Transverse colon (tissue), 4 donors: Measurements from ENCODE around the gene ABCC5. TPM values are rescaled to one million over a fixed set of nuclear protein-coding genes. Genes with fewer than 3 reads are reported as not detected.

Experiments
- DNase-seq: peaks from one replicate; pipeline ENCODE4 v3.0.0-alpha.2; 2019
- H3K27ac ChIP-seq, 4 donors: fragments of 200-600 bp; sonication (generic); 2 replicates each; pipeline ENCODE4 v1.5.1; 2016 to 2018; ENCODE audit warnings: inconsistent platforms in 4 of 4
- H3K27me3 ChIP-seq: fragments of 200-600 bp; sonication (generic); 2 replicates; pipeline ENCODE4 v1.5.1; 2017; ENCODE audit warnings: inconsistent platforms
- H3K36me3 ChIP-seq, 4 donors: fragments of 200-600 bp; sonication (generic); 2 replicates each; pipeline ENCODE4 v1.5.1; 2017 to 2019; ENCODE audit warnings: inconsistent platforms in 4 of 4
- H3K4me1 ChIP-seq, 4 donors: fragments of 200-600 bp; sonication (generic); 2 replicates each; pipeline ENCODE4 v1.5.1; 2017 to 2020; ENCODE audit warnings: inconsistent platforms in 4 of 4
- H3K4me3 ChIP-seq, 4 donors: fragments of 200-600 bp; sonication (generic); 1 replicate in 1 of 4; 2 replicates in 3 of 4; pipeline versions ENCODE4 v1.5.1 to v1.6.1; 2017 to 2019; ENCODE audit warnings: inconsistent platforms in 4 of 4
- H3K9me3 ChIP-seq, 2 donors: fragments of 200-600 bp; sonication (generic); 2 replicates each; pipeline ENCODE4 v1.5.1; 2017 to 2019; ENCODE audit warnings: inconsistent platforms in 2 of 2
- CTCF ChIP-seq, 5 experiments: fragments of 200-600 bp in 3 of 5; fragments of 450-650 bp in 2 of 5; sonication (generic) in 3 of 5; IDR thresholded peaks; 1 replicate in 2 of 5; 2 replicates in 3 of 5; pipeline ENCODE4 v1.5.1; 2016 to 2017; ENCODE audit warnings: antibody characterized with exemption in 5 of 5, inconsistent platforms in 3 of 5, mild to moderate bottlenecking in 2 of 5, moderate library complexity in 1 of 5
- EP300 ChIP-seq: sonication (generic); formaldehyde crosslinking; IDR thresholded peaks from one replicate; pipeline ENCODE4 v1.6.1; 2017; ENCODE audit warnings: antibody characterized with exemption, low read depth
- POLR2A ChIP-seq: fragments of 450-650 bp; IDR thresholded peaks from one replicate; pipeline ENCODE4 v1.6.1; 2016; ENCODE audit warnings: antibody characterized with exemption, mild to moderate bottlenecking, moderate library complexity
- POLR2AphosphoS5 ChIP-seq, 3 donors: sonication (generic); formaldehyde crosslinking; IDR thresholded peaks; one replicate each; pipeline ENCODE4 v1.6.1; 2016; ENCODE audit warnings: antibody characterized with exemption in 3 of 3
- WGBS, 2 donors: methylation state at CpG; one replicate each; pipeline ENCODE4 v1.1.5; 2018; ENCODE audit warnings: low coverage in 1 of 2; 5-methylcytosine and 5-hydroxymethylcytosine counted together
- in situ Hi-C, 4 donors: fragments of 200-750 bp; cut with MboI; loops; one replicate each; pipeline versions ENCODE4 v1.15.0 to v1.15.1; 2017; ENCODE audit warnings: low sequenced_read_pairs in 3 of 4, low pct_ligation_motif_present in 1 of 4, low pct_unique_long_range_greater_than_20kb in 1 of 4
- intact Hi-C: fragments of 100-400 bp; cut with DNase I; formaldehyde crosslinking; loops from one replicate; pipeline ENCODE4 v1.15.1; 2023; ENCODE audit warnings: low total_unique reads
- total RNA-seq, 4 donors: library from RNA; depleted of rRNA; stranded (reverse); fragments of >200 nt; gene quantifications; one replicate each; pipeline ENCODE4 v1.1.0, GENCODE V29; 2016

The ABCC5 gene
- total RNA-seq, 4 donors from 2014 or later, result 74.1 to 168 (median 83.8) TPM

DNA sequence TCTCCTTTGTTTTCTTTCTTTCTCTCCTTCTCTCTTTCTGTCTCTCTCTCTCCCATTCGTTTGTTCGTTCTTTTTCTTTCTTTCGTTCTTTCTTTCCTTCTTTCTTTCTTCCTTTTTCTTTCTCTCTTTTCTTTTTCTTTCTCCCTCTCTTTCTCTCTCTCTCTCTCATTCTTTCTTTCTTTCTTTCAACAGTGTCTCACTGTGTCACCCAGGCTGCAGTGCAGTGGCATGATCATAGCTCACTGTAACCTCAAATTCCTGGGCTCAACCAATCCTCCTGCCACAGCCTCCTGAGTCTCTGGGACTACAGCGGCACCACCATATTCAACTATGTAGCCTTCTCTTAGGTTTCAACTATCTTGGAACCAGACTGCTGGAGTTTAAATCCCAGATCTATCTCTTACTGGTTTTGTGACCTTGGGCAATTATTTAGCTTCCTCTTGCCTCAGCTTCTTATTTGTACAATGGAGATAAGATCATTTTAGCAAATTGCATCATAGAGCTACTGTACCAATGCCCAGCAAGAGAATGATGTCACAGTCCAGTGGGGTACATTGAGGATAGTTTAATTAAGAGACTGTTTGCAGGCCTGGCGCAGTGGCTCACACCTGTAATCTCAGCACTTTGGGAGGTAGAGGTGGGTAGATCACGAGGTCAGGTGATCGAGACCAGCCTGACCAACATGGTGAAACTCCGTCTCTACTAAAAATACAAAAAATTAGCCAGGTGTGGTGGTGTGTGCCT, 105.7 kb downstream of the ABCC5 start:
- DNase-seq, result no peak
- TF ChIP-seq POLR2AphosphoS5 (IDR thresholded peaks at IDR 0.05) (no peak), EP300 (no peak), POLR2A (no peak), CTCF (IDR thresholded peaks at IDR 0.05) (no peak)
- H3K9me3 ChIP-seq, result no peaks in the 10 kb centered on the region
- in situ Hi-C loops (no loop called here), intact Hi-C loops (no loop called here)
- H3K4me1 ChIP-seq, result no peaks in the 10 kb centered on the region
- no peak overlapping the region for H3K27ac ChIP-seq
- H3K4me3 ChIP-seq, result no peak overlapping the region
- H3K36me3 ChIP-seq, result no peaks in the 10 kb centered on the region
- H3K27me3 ChIP-seq, result no peaks in the 10 kb centered on the region
- WGBS, 2 donors, result 91 to 100% methylated on average over 1 to 8 of the region's 8 CpGs

- intact Hi-C loops (no loop called here), in situ Hi-C loops (no loop called here)
- TF ChIP-seq EP300 (no peak), CTCF (IDR thresholded peaks at IDR 0.05) (no peak), POLR2A (no peak), POLR2AphosphoS5 (IDR thresholded peaks at IDR 0.05) (no peak)
- DNase-seq, result no peak
- no peaks in the 10 kb centered on the region for H3K9me3 ChIP-seq
- no peak overlapping the region for H3K4me3 ChIP-seq
- H3K4me1 ChIP-seq, result no peaks in the 10 kb centered on the region
- no peaks in the 10 kb centered on the region for H3K27me3 ChIP-seq
- no peak overlapping the region for H3K27ac ChIP-seq
- H3K36me3 ChIP-seq, result no peaks in the 10 kb centered on the region
- WGBS, 2 donors, result 81 to 100% methylated on average over 1 to 6 of the region's 6 CpGs
These were observed 106.6 kb downstream of the ABCC5 start for GRCh38 chr3:183911087-183911486.

GRCh38 chr3:183909030-183909600, 108.6 kb downstream of the ABCC5 start:
- H3K9me3 ChIP-seq, result no peaks in the 10 kb centered on the region
- TF ChIP-seq POLR2A, result no peak
- H3K4me3 ChIP-seq, result no peak overlapping the region
- no peak overlapping the region for H3K27ac ChIP-seq
- WGBS, 2 donors, result 80 to 100% methylated on average over 2 to 14 of the region's 14 CpGs
- H3K4me1 ChIP-seq, result no peaks in the 10 kb centered on the region
- intact Hi-C loops (no loop called here), in situ Hi-C loops (loop anchor here in 1 of 4 donors (5.0 kb wide), 1 partner anchor 113 kb away; no protein-coding TSS in a partner anchor)
- H3K27me3 ChIP-seq, result no peaks in the 10 kb centered on the region
- no peaks in the 10 kb centered on the region for H3K36me3 ChIP-seq
- no peak for DNase-seq

- no peak overlapping the region for H3K27ac ChIP-seq
- WGBS, 2 donors, result 76% methylated on average over 13 of the region's 16 CpGs; no CpG with 5 or more reads in 1 of the 2 donors
- no peak for DNase-seq
- H3K9me3 ChIP-seq, result no peaks in the 10 kb centered on the region
- intact Hi-C loops, result no loop called here
- in situ Hi-C loops, result loop anchor here in 1 of 4 donors (5.0 kb wide), 1 partner anchor 114 kb away; no protein-coding TSS in a partner anchor
- H3K4me3 ChIP-seq, result no peak overlapping the region
- H3K36me3 ChIP-seq, result no peaks in the 10 kb centered on the region
- TF ChIP-seq EP300, result no peak
- TF ChIP-seq POLR2A, result no peak
- H3K4me1 ChIP-seq, result no peaks in the 10 kb centered on the region
- H3K27me3 ChIP-seq, result no peaks in the 10 kb centered on the region
These were observed 109.8 kb downstream of the ABCC5 start for GRCh38 chr3:183907911-183908331.

GRCh38 chr3:183907176-183907575, 110.5 kb downstream of the ABCC5 start:
- no peak for DNase-seq
- Histone ChIP-seq H3K9me3 (no peaks in the 10 kb centered on the region), H3K36me3 (no peaks in the 10 kb centered on the region), H3K4me3 (no peak overlapping the region), H3K4me1 (no peaks in the 10 kb centered on the region), H3K27me3 (no peaks in the 10 kb centered on the region), H3K27ac (no peak overlapping the region)
- no peak for TF ChIP-seq POLR2A
- no peak for TF ChIP-seq POLR2AphosphoS5 (IDR thresholded peaks at IDR 0.05)
- TF ChIP-seq EP300, result no peak
- no peak for TF ChIP-seq CTCF (IDR thresholded peaks at IDR 0.05)
- intact Hi-C loops (no loop called here), in situ Hi-C loops (loop anchor here in 1 of 4 donors (5.0 kb wide), 1 partner anchor 115 kb away; no protein-coding TSS in a partner anchor)
- whole genome bisulfite sequencing, 2 donors, result 54 to 68% methylated on average over 6 of the region's 6 CpGs
